Transverse colon (tissue), 4 donors: ENCODE results near the gene RCAN2.
A peak's percentile ranks its signal among the peaks of the same experiment; 100 is the strongest.

Experiments used
- POLR2A ChIP-seq: fragments of 450-650 bp; IDR thresholded peaks from one replicate; pipeline ENCODE4 v1.6.1; 2016; ENCODE audit warnings: antibody characterized with exemption, mild to moderate bottlenecking, moderate library complexity
- POLR2AphosphoS5 ChIP-seq, 3 donors: sonication (generic); formaldehyde crosslinking; IDR thresholded peaks; one replicate each; pipeline ENCODE4 v1.6.1; 2016; ENCODE audit warnings: antibody characterized with exemption in 3 of 3
- TF ChIP-seq, protein P1 (sequence below), 5 experiments: fragments of 200-600 bp in 3 of 5; fragments of 450-650 bp in 2 of 5; sonication (generic) in 3 of 5; IDR thresholded peaks; 1 replicate in 2 of 5; 2 replicates in 3 of 5; pipeline ENCODE4 v1.5.1; 2016 to 2017; ENCODE audit warnings: antibody characterized with exemption in 5 of 5, inconsistent platforms in 3 of 5, mild to moderate bottlenecking in 2 of 5, moderate library complexity in 1 of 5

GRCh38 chr6:46320505-46320904 is 170.7 kb downstream of the RCAN2 start:
- TF ChIP-seq, protein P1, sequence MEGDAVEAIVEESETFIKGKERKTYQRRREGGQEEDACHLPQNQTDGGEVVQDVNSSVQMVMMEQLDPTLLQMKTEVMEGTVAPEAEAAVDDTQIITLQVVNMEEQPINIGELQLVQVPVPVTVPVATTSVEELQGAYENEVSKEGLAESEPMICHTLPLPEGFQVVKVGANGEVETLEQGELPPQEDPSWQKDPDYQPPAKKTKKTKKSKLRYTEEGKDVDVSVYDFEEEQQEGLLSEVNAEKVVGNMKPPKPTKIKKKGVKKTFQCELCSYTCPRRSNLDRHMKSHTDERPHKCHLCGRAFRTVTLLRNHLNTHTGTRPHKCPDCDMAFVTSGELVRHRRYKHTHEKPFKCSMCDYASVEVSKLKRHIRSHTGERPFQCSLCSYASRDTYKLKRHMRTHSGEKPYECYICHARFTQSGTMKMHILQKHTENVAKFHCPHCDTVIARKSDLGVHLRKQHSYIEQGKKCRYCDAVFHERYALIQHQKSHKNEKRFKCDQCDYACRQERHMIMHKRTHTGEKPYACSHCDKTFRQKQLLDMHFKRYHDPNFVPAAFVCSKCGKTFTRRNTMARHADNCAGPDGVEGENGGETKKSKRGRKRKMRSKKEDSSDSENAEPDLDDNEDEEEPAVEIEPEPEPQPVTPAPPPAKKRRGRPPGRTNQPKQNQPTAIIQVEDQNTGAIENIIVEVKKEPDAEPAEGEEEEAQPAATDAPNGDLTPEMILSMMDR (IDR thresholded peaks at IDR 0.05), result no peak
- TF ChIP-seq POLR2A (no peak), POLR2AphosphoS5 (IDR thresholded peaks at IDR 0.05) (peak in 1 of 3 donors; percentile 12)
